Stimulated activated CD8-positive, alpha-beta memory T cell treated with anti-CD3 and anti-CD28 coated beads, Interleukin-2, amount 100 ng/mL, for 1 hour (primary cell): ENCODE results near the gene POLD3.
"Not testable (repeated sequence)": the region's sequence is repeated elsewhere in the genome, so short reads cannot be mapped to it uniquely, and the experiment has no call there.

Experiments
- DNase-seq, 2 donors: peaks; one replicate each; pipeline ENCODE4 v3.0.0-alpha.2; 2020; ENCODE audit warnings: low read depth in 2 of 2

POLD3 gene

GRCh38 chr11:74638869-74639268, 46.5 kb downstream of the POLD3 start:
- DNase-seq, result no peak

DNA sequence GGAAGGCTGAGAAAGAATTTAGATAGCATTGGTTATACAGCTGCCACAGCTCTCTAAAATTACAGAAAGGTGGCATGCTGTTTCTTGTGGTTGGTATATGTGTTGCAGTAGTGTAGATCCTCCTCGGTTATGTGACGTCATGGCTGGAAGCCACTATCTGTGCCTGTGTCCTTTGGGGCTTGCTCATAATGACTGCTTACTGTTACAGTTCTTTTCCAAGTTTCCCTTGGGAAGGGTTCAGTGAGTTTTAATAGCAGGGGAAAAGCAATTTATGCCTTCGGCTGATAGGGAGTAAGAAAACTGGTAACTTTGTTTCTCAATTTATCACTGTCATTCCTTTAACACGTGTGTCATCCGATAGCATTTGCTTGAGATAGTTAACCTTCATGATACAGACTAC, 47.2 kb downstream of the POLD3 start:
- no peak for DNase-seq

- DNase-seq, result no peak
Measured at GRCh38 chr11:74641289-74641688, 48.9 kb downstream of the POLD3 start.

DNA sequence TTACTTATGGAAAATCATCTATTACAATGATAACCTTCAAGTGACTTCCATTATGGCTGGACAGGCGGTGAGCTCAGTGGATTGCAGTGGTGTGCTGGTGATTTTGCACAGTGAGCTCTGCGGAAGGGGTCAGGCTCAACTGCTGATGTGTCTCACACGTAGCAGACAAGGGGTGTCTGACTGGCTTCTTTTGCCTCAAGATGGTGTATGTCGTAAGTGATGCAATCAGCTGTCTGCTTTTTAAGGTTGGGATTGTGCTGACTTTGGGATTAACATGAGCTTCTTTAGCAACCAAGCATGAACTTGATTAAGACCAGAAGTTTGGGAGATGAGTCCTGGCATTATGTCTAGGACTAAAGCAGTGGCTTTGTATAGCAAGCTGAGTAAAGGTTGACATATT, 49.5 kb downstream of the POLD3 start:
- no peak for DNase-seq

DNA sequence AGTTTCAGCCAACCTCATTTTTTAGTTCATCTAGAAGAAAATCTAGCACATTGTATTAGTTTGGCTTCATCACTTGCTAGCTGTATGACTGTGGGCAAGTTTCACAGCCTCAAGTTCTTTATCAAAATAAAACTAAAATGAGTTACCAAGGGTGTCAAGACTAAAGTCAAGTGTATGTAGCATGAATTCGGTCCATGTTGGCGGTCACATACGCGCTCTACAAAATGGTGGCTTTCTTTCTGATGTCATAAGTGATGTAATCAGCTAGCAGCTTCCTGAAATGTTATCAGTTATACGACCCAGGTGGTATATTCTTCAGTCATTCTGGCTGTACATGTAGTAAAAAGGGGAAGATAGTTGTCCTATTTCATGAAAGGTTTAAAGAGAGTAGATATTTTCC, 50.5 kb downstream of the POLD3 start:
- no peak for DNase-seq

GRCh38 chr11:74644081-74644480, 51.7 kb downstream of the POLD3 start:
- no peak for DNase-seq

GRCh38 chr11:74646215-74646614, 53.8 kb downstream of the POLD3 start:
- DNase-seq, result no peak

DNA sequence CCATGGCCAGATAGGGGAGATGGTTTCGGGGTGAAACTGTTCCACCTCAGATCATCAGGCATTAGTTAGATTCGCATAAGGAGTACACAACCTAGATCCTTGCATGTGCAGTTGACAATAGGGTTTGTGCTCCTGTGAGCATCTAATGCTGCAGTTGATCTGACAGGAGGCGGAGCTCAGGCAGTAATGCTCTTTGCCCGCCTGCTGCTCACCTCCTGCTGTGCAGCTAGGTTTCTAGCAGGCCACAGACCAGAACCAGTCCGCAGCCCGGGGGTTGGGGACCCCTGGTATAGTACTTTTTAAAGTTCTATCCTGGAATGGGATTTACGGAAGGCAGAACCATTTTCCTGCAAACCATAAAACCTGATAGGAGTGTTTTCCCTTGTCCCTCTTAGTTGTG, 54.6 kb downstream of the POLD3 start:
- DNase-seq, result no peak

DNA sequence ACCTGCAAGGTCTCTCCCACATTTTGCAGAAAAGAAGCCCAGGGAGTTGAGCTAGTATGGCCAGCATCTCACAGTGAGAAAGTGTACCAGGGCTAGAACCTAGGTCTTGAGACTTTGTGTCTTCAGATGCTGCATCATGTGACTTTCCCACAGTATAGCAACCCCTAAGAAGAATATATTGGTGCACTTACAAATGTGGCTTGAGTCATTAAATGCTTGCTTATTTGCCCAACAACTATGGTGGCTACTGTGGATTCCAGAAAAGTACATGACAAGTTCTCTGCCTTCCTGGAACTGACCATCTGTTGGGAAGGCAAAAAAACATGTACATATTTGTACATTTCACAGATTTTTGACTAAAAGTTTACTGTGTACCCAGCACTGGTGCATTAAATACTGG, 55.0 kb downstream of the POLD3 start:
- no peak for DNase-seq

- no peak for DNase-seq
Measured at GRCh38 chr11:74647831-74648230, 55.4 kb downstream of the POLD3 start.

GRCh38 chr11:74648894-74649293, 56.5 kb downstream of the POLD3 start:
- no peak for DNase-seq

DNA sequence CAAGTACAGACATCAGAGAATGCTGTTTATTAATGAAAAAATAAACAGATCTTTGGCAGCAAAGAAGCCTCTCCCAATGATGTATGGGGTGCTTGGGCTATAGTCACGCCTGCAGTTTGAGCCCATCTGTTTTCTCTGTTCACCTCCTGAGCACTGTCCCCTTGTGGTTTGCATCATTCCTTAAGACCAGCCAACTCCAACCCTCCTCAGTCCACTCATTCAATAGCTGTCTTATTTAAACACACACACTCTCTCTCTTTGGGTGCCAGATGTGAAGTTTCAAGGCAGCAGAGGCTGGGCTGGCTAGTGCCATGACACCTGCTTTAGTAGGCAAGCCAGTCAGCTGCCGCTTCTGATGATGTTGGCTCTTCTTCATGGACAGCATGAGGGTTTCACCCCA, 58.1 kb downstream of the POLD3 start:
- no peak for DNase-seq

DNA sequence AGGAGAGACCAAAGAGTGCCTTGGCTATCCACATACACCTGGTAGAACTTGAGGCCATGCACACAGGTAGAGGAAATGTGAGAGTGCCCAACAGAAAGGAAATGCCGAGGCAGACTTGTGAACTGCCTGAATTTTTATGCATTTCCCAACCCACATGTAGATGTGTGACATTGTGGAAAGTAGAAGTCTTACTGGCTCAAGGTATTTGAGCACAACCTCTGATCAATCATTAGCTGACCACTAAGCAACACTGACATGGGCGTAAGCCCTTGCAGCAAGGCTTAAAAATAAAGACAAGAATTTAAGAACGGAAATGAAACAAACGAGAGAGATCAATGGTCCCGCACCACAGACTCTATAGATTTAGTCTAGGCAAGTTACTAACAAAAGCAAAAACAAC, 62.6 kb downstream of the POLD3 start:
- DNase-seq, result no peak

GRCh38 chr11:74659124-74659523, 66.7 kb downstream of the POLD3 start:
- not testable (repeated sequence) for DNase-seq

GRCh38 chr11:74662487-74663103, 70.2 kb downstream of the POLD3 start:
- no peak for DNase-seq

GRCh38 chr11:74663315-74663714, 70.9 kb downstream of the POLD3 start:
- no peak for DNase-seq

- no peak for DNase-seq
Measured at GRCh38 chr11:74669211-74670160, 77.1 kb downstream of the POLD3 start.

DNA sequence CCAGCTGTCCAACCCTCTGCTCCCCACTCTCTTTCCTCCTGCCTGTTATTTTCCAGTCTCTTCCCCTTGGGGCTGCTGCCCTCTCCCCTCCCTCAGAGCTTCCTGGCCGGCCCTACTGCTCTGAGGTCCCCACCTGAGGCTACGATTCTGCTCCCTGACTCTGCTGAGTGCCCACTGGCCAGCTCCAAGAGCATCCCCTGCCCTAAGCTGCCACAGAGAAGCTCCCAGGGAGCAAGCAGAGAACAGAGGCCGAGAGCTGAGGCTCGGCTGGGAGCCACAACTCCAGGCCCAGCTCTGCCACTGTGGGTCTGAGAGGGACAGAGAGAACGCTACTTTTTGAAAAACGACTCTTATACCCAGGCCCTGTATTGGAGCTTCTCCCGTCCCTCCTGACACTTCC, 77.8 kb downstream of the POLD3 start:
- DNase-seq, result no peak

DNA sequence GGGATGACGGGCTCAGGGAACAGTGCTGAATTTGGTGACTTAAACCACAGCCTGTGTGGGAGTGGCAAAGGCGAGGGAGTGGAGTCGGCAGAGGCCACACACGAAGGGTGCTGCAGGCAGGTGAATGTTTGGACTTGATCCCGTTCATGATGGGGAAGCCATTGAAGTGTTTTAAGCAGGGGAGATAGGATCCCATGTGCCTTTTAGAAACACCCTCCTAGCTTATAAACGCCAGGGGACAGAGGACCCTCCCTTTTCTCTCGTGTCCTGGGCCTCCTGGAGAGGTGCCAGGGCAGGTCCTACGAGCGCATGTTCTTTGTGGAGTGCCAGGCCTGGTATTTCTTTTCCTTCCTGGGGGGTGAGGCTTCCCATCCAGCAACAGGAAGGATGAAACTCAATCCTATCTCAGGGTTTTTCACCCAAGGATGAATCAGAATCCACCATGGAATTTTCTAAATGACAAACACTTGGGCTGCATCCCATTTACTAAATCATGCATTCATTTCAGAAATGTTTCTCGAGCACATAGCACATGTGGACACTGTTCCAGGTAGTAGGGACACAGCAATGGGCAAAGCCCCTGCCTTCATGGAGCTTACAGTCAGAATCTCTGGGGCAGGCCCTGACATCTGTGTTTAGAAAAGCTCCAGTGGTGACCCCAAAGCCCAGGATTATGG, 79.3 kb downstream of the POLD3 start:
- no peak for DNase-seq

- DNase-seq, result no peak
Measured at GRCh38 chr11:74672332-74672955, 80.1 kb downstream of the POLD3 start.

DNA sequence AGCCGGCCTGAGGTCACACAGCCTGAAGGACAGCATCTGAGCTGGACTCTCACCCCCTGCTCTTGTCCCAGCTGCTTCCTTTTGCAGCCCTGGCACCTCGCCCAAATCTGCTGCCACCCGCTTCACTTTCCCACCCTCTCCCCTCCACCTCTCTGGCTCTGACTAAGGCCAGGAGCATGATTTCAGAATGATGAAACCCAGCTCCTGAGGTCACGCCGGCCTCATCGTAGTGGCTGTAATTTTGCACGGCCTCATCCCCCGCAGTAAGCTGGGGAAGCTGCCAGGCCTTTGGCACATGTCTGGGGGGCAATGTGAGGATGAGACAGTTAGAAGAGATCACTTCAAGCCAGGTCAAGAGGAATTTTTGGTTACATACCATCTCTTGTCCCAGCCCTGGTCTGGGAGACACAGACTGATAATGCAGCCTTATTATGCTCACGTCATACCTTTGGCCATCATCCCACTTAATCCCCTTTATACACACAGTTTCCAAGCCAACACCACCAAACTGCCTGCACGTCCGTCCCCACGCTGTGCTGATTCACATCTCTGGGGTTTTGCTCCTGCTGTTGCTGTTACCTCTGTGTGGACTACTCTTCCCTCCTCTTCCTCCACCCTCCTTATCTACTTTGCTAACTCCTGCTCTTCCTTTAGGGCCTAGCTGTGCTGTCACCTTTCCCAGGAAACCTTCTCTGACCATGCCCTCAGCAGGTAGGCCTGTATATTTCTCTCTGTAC, 80.7 kb downstream of the POLD3 start:
- no peak for DNase-seq
